GM21360 (cell line): ENCODE results near the gene WDPCP.
"Not testable (repeated sequence)": the region's sequence is repeated elsewhere in the genome, so short reads cannot be mapped to it uniquely, and the experiment has no call there.

ENCODE experiments used
- ATAC-seq: cut with Tn5 transposase; IDR thresholded peaks from one replicate; pipeline ENCODE4 v1.9.1; 2021; ENCODE audit warnings: mild to moderate bottlenecking, moderate library complexity; ENCODE audit not compliant: unreplicated experiment

WDPCP gene

DNA sequence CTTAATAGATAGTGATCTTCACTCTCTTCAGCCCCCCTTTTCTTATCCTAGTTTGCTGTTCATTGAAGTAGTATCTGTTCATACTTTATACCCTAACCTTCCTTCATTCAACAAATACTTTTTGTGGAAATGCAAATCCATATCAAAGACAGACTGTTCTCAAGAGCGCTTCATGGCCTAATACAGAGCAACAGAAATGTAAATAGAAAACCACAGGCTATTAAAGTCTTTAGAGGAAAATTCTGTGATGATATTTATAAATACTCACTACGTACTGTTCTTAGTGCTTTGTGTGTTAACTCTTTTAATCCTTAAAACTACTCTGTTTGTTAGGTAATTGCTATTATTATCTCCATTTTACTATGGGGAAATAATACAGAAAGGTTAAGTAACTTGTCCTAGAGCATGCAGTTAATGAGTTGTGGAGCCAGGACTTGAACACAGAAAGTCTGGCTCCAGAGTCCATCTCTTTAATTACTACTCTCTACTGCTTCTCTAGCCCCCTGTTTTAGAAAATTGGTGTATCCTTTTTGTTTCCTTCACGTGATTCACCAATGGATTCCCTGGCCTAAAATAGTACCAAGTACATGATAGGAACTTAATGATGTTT is 3.4 kb upstream of the WDPCP start:
- ATAC-seq = no peak

DNA sequence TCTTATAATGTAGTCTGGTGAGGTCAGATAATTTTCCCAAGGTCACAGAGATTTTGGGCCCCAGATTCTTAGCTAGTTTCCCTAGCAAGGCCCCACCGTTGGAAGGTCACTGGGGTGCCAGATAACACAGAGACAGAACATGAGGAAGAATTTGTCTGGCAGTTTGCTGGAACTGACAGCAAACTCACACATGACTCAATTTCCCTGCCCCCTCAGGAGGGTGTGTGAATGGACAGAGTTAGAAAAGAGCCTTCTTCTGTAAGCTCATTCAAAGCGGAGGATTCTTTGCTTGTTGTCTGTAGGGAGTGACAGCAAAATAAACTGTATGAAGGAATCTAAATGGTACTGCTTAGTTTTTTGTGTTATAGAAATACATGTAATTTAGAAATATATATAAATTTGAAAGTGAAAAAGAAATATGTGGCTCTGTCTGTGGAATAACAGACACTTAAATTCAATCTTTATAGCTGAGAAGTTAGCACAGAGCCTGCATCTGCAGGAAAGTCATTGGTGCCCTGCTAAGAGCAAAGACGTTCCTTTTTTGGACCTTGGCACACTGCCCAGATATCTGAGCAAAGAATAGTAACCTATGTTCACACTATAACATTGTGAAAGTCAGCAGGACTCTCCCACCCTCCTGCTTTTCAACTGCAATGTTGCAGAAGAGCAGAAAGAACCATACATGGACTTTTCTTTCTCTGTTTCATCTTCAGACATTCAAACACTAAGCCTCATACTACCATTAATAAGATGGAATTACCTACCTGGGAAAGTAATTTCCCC is 2.5 kb upstream of the WDPCP start:
- ATAC-seq = no peak

DNA sequence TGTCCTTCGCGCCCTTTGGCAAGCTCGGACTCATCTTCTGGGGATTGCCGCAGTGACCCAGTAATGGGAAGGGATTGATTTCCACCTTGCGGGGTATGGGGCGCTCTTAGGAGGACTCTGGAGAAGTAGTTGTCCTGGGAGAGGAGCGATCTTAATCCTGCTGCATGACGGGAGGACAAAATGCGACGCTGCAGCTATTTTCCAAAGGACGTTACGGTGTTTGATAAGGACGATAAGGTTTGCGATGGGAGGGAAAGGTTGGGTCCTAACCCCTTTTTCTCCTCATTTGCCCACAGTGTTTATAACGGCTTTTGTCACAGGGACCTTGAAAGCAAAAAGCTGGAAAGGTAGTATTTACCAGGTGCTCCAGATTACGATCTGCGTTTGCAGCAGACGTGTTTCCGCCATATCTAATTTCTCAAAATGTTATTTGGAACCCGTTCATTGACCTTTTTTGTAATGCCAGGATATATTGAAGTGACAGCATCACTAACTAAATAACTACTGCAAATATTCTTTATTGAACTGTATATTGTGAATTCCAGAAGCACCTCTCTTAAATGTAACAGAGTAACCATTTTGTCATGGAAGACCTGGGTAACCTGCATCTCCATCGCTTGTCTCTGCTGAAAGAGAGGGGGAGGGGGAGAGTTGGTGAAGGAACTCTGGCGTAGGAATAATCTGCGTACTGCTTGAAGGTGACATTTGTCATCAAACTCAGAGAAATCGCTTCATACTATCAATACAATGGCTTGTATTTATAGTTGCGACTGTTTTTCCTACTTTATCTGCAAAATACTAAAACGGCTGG is 1.1 kb upstream of the WDPCP start:
- peak; percentile 4 for ATAC-seq

DNA sequence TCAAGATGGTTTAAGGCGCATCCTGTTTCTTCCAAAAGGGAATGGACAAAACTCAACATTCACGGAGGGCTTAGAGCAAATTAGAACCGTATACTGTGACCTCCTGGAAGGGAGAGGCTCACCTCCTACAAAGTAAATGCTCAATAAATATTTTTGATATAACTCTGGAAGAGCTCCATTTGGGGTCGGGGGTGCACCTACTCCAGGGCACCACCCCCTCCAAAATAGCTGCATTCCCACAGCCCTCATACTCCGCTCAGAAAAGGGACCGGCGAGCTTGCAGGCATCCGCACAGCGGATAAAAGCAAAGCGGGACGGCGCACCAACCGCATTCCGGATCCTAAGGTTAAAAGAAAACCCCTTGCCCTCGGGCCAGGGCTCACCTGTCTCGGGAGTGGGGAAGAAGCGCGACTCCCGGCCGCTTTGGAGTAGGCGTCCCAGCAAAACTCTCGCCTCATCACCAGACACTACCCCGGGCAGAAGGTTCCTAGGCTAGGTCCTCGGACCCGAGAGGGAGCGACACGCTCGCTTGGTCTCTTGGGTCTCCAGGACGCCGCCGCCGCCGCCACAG is 378 bp downstream of the WDPCP start:
- no peak for ATAC-seq

DNA sequence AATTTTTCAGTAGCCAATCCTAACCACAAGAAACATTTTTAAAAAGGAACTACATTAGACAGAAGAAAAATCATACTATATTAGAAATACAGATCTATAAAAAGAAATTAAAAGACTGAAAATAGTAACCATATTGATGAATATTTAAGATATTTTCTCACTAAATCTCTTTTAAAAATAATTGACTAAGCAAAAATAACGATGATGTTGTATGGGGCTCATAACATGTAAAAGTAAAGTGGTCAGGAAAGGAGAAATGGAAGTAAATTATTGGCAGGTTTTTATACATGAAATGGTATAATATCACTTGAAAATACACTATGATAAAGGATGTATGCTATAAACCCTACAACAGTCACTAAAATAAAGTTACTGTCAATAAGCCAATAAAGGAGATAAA is 5.4 kb downstream of the WDPCP start:
- no peak for ATAC-seq

- no peak for ATAC-seq
Measured at GRCh38 chr2:63581298-63581961, 6.8 kb downstream of the WDPCP start.

GRCh38 chr2:63580651-63581297 is 7.5 kb downstream of the WDPCP start:
- no peak for ATAC-seq

- ATAC-seq = no peak
Measured at GRCh38 chr2:63578767-63579166, 9.5 kb downstream of the WDPCP start.

DNA sequence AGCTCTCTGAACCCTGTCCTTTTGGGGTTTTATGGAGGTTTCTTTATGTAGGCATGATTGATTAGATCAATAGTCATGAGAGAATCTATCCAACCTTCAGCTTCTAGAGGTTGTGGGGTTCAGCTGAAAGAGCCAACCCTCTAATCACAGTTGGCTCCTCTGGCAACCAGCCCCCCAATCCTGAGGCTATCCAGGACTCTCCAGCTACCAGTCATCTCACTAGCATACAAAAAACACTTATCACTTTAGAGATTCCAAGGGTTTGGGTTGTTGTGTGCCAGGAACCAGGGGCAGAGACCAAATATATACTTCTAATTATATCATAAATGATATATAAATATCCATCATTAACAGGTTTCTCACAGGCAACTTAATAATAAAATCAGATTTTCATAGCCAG is 11.7 kb downstream of the WDPCP start:
- no peak for ATAC-seq

GRCh38 chr2:63573726-63574345 is 14.4 kb downstream of the WDPCP start:
- ATAC-seq = not testable (repeated sequence)

DNA sequence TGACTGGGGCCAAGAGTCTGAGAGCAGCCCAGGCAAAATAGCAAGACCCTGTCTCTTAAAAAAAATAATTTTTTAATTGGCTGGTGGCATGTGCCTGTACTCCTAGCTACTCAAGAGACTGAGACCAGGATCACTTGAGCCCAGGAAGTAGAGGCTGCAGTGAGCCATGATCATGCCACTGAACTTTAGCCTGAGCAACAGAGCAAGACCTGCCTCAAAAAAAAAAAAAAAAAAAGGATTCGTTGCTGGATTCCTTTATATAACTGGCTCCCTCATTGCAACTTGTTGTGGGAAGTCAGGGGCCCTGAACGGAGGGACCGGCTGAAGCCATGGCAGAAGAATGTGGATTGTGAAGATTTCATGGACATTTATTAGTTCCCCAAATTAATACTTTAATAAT is 15.3 kb downstream of the WDPCP start:
- ATAC-seq = not testable (repeated sequence)

GRCh38 chr2:63572001-63572400 is 16.3 kb downstream of the WDPCP start:
- no peak for ATAC-seq

DNA sequence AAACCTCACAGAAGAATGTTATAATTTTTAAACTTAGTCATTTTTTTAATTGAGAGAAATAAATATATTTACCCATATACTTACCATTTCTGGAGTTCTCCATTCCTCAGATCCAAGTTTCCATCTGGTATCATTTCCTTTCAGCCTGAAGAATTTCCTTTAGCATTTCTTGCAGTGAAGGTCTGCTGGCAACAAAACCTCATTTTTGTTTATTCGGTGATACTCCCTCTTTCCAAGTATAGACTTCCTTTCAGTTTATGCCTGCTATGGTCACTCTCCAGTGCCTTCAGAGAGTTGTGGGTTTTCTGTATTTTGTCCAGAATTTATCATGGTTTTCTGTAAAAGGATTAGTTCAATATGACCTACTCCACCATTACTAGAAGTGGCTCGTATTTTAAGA is 17.0 kb downstream of the WDPCP start:
- ATAC-seq = no peak

DNA sequence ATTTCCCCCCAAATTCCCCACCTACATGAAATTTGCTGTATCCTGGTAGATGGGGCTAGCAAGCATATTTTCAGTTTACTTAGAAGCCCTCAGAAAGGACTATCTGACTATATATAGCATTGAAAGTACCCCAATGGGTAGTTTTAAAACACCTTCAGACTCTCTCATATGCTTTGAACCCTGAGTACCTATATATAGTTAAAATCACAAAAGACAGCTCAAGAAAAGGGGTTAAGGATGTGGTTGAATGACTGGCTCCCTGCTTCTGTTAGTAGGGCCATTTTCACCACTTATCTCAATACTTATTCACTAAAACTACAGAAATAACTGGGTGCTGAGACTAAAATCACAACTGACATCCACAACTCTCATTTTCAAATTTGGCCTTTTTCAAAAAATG is 18.5 kb downstream of the WDPCP start:
- no peak for ATAC-seq

DNA sequence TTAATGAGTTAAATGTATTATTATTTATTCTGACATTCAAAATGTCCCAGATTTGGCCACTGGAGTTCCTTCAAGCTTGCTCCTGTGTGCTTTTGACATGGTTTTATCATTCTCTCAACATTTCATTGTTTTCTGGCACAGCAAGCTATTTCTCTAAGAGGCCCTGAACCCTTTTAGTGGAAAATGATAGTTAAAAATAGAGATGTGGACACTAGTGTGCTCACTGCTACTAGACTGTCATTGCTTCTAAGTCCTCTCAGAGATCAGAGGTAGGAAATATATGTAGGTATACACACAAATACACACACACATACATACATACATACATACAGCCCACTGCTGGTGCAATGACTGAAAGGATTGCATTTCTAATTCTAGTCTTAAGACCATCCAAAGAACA is 25.5 kb downstream of the WDPCP start:
- no peak for ATAC-seq

DNA sequence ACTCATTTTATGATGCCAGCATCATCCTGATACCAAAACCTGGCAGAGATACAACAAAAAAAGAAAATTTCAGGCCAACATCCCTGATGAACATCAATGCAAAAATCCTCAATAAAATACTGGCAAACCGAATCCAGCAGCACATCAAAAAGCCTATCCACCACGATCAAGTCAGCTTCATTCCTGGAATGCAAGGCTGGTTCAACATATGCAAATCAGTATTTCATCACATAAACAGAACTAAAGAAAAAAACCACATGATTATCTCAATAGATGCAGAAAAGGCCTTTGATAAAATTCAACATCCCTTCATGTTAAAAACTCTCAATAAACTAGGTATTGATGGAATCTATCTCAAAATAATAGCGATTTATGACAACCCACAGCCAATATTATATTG is 29.4 kb downstream of the WDPCP start:
- not testable (repeated sequence) for ATAC-seq

- not testable (repeated sequence) for ATAC-seq
Measured at GRCh38 chr2:63557819-63558218, 30.5 kb downstream of the WDPCP start.

DNA sequence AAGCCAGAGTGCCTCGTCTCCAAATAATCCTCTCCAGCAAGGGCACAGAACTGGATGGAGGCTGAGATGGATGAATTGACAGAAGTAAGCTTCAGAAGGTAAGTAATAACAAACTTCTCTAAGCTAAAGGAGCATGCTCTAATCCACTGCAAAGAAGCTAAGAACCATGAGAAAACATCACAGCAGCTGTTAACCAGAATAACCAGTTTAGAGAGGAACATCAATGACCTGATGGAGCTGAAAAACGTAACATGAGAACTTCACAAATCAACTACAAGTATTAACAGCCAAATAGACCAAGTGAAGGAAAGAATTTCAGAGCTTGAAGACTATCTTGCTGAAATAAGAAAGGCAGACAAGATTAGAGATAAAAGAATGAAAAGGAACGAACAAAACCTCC is 32.3 kb downstream of the WDPCP start:
- no peak for ATAC-seq

DNA sequence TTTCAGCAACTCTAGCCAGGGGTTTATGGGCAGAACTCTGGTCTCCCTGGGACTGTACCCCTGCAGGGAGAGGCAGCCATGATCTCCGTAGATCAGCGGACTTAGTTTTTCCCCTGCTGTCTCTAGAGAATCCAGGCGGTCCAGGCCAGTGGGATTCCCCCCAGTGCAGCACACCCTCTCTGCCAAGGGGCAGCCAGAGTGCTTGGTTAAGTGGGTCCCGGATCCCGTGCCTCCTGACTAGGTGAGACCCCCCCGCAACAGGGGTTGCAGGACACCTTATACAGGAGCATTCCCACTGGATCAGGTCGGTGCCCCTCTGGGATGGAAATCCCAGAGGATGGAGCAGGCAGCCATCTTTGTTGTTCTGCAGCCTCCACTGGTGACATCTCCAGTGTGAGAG is 33.0 kb downstream of the WDPCP start:
- ATAC-seq = no peak

GRCh38 chr2:63553049-63553448 is 35.2 kb downstream of the WDPCP start:
- no peak for ATAC-seq
